Measurements from ENCODE around the gene IFI44L. TPM values are rescaled to one million over a fixed set of nuclear protein-coding genes. Genes with fewer than 3 reads are reported as not detected.

The IFI44L gene
- total and polyA plus RNA-seq, 4 donors, result 2.1 to 6.5 (median 2.9) TPM

DNA sequence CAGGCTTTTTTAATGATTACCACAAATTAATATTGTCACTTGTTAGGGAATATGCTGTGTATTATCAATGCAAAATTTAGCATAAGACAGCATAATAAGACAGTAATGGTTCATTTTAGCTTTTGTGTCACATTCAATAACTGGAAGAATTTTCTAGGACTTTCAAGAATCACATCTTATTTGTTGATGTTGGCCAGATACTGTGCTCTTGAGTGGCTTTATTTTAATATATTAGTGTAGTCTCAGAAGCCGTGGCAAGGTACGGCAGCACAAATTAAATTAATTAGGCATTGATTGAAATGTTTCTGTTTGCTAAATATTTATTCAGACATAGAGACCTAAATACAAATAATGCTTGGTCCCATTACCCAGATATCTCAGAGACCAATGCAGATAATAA, 10.4 kb downstream of the IFI44L start:
- Histone ChIP-seq H3K9me3 (ENCODE audit: control insufficient read depth in 4 of 4, low read length in 3 of 4) (no peaks in the 10 kb centered on the region), H3K4me3 (ENCODE audit: low read depth in 1 of 3, low read length in 3 of 3) (no peak overlapping the region), H3K27me3 (ENCODE audit: control insufficient read depth in 4 of 4, insufficient read depth in 4 of 4, low read length in 3 of 4) (no peaks in the 10 kb centered on the region), H3K4me1 (ENCODE audit: control insufficient read depth in 4 of 4, insufficient read depth in 4 of 4, low read length in 3 of 4) (no peaks in the 10 kb centered on the region), H3K36me3 (ENCODE audit: control insufficient read depth in 4 of 4, insufficient read depth in 3 of 4, low read depth in 1 of 4, low read length in 3 of 4) (no peaks in the 10 kb centered on the region), H3K9ac (ENCODE audit: low read depth in 1 of 2, low read length in 2 of 2) (no peak overlapping the region), H3K27ac (ENCODE audit: low read depth in 1 of 2, low read length in 2 of 2) (no peak overlapping the region)
- DNase-seq (ENCODE audit: low spot score), result no peak
- 71% methylated on average over 2 of the region's 2 CpGs for WGBS
- TF ChIP-seq FOXA2 (IDR thresholded peaks at IDR 0.05) (no peak), YY1 (IDR thresholded peaks at IDR 0.05) (no peak), NR2F2 (IDR thresholded peaks at IDR 0.05) (no peak), SP1 (IDR thresholded peaks at IDR 0.05) (no peak), JUND (IDR thresholded peaks at IDR 0.05) (no peak), FOXA1 (IDR thresholded peaks at IDR 0.05) (no peak), HNF4A (conservative IDR thresholded peaks at IDR 0.05) (no peak), HNF4G (IDR thresholded peaks at IDR 0.05) (no peak), EGR1 (IDR thresholded peaks at IDR 0.05; ENCODE audit: low read depth in 2 of 2) (no peak), MAX (IDR thresholded peaks at IDR 0.05) (no peak), RXRA (IDR thresholded peaks at IDR 0.05) (no peak), TAF1 (conservative IDR thresholded peaks at IDR 0.05) (no peak), RAD21 (IDR thresholded peaks at IDR 0.05) (no peak), GABPA (IDR thresholded peaks at IDR 0.05 in 1 of 2, conservative IDR thresholded peaks at IDR 0.05 in 1 of 2) (no peak)
- TF ChIP-seq, protein P1, sequence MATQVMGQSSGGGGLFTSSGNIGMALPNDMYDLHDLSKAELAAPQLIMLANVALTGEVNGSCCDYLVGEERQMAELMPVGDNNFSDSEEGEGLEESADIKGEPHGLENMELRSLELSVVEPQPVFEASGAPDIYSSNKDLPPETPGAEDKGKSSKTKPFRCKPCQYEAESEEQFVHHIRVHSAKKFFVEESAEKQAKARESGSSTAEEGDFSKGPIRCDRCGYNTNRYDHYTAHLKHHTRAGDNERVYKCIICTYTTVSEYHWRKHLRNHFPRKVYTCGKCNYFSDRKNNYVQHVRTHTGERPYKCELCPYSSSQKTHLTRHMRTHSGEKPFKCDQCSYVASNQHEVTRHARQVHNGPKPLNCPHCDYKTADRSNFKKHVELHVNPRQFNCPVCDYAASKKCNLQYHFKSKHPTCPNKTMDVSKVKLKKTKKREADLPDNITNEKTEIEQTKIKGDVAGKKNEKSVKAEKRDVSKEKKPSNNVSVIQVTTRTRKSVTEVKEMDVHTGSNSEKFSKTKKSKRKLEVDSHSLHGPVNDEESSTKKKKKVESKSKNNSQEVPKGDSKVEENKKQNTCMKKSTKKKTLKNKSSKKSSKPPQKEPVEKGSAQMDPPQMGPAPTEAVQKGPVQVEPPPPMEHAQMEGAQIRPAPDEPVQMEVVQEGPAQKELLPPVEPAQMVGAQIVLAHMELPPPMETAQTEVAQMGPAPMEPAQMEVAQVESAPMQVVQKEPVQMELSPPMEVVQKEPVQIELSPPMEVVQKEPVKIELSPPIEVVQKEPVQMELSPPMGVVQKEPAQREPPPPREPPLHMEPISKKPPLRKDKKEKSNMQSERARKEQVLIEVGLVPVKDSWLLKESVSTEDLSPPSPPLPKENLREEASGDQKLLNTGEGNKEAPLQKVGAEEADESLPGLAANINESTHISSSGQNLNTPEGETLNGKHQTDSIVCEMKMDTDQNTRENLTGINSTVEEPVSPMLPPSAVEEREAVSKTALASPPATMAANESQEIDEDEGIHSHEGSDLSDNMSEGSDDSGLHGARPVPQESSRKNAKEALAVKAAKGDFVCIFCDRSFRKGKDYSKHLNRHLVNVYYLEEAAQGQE (IDR thresholded peaks at IDR 0.05), result no peak
- TF ChIP-seq, protein P2, sequence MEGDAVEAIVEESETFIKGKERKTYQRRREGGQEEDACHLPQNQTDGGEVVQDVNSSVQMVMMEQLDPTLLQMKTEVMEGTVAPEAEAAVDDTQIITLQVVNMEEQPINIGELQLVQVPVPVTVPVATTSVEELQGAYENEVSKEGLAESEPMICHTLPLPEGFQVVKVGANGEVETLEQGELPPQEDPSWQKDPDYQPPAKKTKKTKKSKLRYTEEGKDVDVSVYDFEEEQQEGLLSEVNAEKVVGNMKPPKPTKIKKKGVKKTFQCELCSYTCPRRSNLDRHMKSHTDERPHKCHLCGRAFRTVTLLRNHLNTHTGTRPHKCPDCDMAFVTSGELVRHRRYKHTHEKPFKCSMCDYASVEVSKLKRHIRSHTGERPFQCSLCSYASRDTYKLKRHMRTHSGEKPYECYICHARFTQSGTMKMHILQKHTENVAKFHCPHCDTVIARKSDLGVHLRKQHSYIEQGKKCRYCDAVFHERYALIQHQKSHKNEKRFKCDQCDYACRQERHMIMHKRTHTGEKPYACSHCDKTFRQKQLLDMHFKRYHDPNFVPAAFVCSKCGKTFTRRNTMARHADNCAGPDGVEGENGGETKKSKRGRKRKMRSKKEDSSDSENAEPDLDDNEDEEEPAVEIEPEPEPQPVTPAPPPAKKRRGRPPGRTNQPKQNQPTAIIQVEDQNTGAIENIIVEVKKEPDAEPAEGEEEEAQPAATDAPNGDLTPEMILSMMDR (IDR thresholded peaks at IDR 0.05; ENCODE audit: low read depth, low read length, missing input control), result no peak
- TF ChIP-seq, protein P3, sequence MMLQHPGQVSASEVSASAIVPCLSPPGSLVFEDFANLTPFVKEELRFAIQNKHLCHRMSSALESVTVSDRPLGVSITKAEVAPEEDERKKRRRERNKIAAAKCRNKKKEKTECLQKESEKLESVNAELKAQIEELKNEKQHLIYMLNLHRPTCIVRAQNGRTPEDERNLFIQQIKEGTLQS (IDR thresholded peaks at IDR 0.05), result no peak
- TF ChIP-seq, protein P4, sequence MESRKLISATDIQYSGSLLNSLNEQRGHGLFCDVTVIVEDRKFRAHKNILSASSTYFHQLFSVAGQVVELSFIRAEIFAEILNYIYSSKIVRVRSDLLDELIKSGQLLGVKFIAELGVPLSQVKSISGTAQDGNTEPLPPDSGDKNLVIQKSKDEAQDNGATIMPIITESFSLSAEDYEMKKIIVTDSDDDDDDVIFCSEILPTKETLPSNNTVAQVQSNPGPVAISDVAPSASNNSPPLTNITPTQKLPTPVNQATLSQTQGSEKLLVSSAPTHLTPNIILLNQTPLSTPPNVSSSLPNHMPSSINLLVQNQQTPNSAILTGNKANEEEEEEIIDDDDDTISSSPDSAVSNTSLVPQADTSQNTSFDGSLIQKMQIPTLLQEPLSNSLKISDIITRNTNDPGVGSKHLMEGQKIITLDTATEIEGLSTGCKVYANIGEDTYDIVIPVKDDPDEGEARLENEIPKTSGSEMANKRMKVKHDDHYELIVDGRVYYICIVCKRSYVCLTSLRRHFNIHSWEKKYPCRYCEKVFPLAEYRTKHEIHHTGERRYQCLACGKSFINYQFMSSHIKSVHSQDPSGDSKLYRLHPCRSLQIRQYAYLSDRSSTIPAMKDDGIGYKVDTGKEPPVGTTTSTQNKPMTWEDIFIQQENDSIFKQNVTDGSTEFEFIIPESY (IDR thresholded peaks at IDR 0.05), result no peak
